IMR-90 (cell line): ENCODE measurements around the gene PRSS50. TPM values are rescaled to one million over a fixed set of nuclear protein-coding genes. Genes with fewer than 3 reads are reported as not detected.

ENCODE experiments used
- ATAC-seq: fragments of 200-7000 bp; cut with Tn5 transposase; 2 replicates; pipeline ENCODE4 v1.9.1; 2020; ENCODE audit warnings: low read depth, mild to moderate bottlenecking, moderate library complexity
- BruUV-seq: library from RNA; stranded (reverse); fragments of 400-500 nt; replicated peaks from 2 replicates; lab custom pipeline; 2021; lab: Mats Ljungman, UMichigan
- CTCF ChIA-PET: fragments of 300-600 bp; formaldehyde crosslinking; extraction: SDS; loops from one replicate; lab custom pipeline; 2021; ENCODE audit warnings: antibody characterized with exemption; lab: Yijun Ruan, JAX
- POLR2A ChIA-PET: fragments of 300-600 bp; sonication (Branson Sonifier 250); formaldehyde crosslinking; loops from one replicate; lab custom pipeline; 2022; ENCODE audit warnings: antibody characterized with exemption; ENCODE audit not compliant: unreplicated experiment; lab: Charles Lee
- DNase-seq: peaks from one replicate; pipeline ENCODE4 v3.0.0; 2013
- H2AFZ ChIP-seq: replicated peaks from 2 replicates; pipeline ENCODE3; 2013; ENCODE audit warnings: low read length, mild to moderate bottlenecking; ENCODE audit not compliant: poor library complexity
- H2AK5ac ChIP-seq: 2 replicates; pipeline ENCODE4 v1.6.1; 2013; ENCODE audit warnings: low read depth, low read length, inconsistent platforms
- H2AK9ac ChIP-seq: replicated peaks from 2 replicates; pipeline ENCODE3; 2013; ENCODE audit warnings: mild to moderate bottlenecking, low read depth, low read length, moderate library complexity; ENCODE audit not compliant: poor library complexity
- H2BK120ac ChIP-seq: 2 replicates; pipeline ENCODE4 v1.6.1; 2013; ENCODE audit warnings: low read depth, low read length, inconsistent platforms
- H2BK15ac ChIP-seq: 3 replicates; pipeline ENCODE4 v1.6.1; 2013; ENCODE audit warnings: low read depth, low read length, inconsistent platforms
- H2BK20ac ChIP-seq: 2 replicates; pipeline ENCODE4 v1.6.1; 2013; ENCODE audit warnings: low read depth, mild to moderate bottlenecking, inconsistent platforms, low read length, moderate library complexity
- H2BK5ac ChIP-seq: 2 replicates; pipeline ENCODE4 v1.6.1; 2013; ENCODE audit warnings: mild to moderate bottlenecking, low read depth, low read length, inconsistent platforms; ENCODE audit not compliant: poor library complexity, severe bottlenecking
- H3K14ac ChIP-seq: replicated peaks from 2 replicates; pipeline ENCODE4 v1.6.1; 2013; ENCODE audit warnings: low read depth, low read length, inconsistent platforms
- H3K18ac ChIP-seq: 2 replicates; pipeline ENCODE4 v1.6.1; 2013; ENCODE audit warnings: low read depth, low read length, control low read depth
- H3K23ac ChIP-seq: 2 replicates; pipeline ENCODE4 v1.6.1; 2013; ENCODE audit warnings: low read depth, low read length, inconsistent platforms
- H3K27ac ChIP-seq: 2 replicates; pipeline ENCODE4 v1.5.1; 2013; ENCODE audit warnings: mild to moderate bottlenecking, control low read depth, low read length; ENCODE audit not compliant: insufficient read depth
- H3K27me3 ChIP-seq: 2 replicates; pipeline ENCODE4 v1.6.1; 2013; ENCODE audit warnings: low read length; ENCODE audit not compliant: control insufficient read depth, insufficient read depth
- H3K36me3 ChIP-seq: 2 replicates; pipeline ENCODE4 v1.6.1; 2013; ENCODE audit warnings: low read length, mixed read lengths; ENCODE audit not compliant: control insufficient read depth, insufficient read depth
- H3K4ac ChIP-seq: 2 replicates; pipeline ENCODE4 v1.6.1; 2013; ENCODE audit warnings: low read depth, low read length, inconsistent platforms
- H3K4me1 ChIP-seq: 2 replicates; pipeline ENCODE4 v1.6.1; 2013; ENCODE audit warnings: low read length, mixed read lengths; ENCODE audit not compliant: control insufficient read depth, insufficient read depth
- H3K4me2 ChIP-seq: 2 replicates; pipeline ENCODE4 v1.6.1; 2013; ENCODE audit warnings: low read depth, mild to moderate bottlenecking, control low read depth, low read length, moderate library complexity
- H3K4me3 ChIP-seq: 2 replicates; pipeline ENCODE4 v1.5.1; 2013; ENCODE audit warnings: low read depth, mild to moderate bottlenecking, control low read depth, low read length, moderate library complexity; ENCODE audit not compliant: insufficient read depth
- H3K56ac ChIP-seq: 2 replicates; pipeline ENCODE4 v1.6.1; 2013; ENCODE audit warnings: low read length, inconsistent platforms; ENCODE audit not compliant: insufficient read depth; ENCODE audit errors: extremely low read depth
- H3K79me1 ChIP-seq, 2 experiments: 2 replicates each; pipeline ENCODE4 v1.6.1; 2013; ENCODE audit warnings: low read length in 2 of 2, inconsistent platforms in 1 of 2, low read depth in 1 of 2
- H3K9ac ChIP-seq: 2 replicates; pipeline ENCODE4 v1.6.1; 2013; ENCODE audit warnings: low read depth, low read length, control low read depth
- H3K9me1 ChIP-seq: 2 replicates; pipeline ENCODE4 v1.6.1; 2013; ENCODE audit warnings: low read length, inconsistent platforms; ENCODE audit not compliant: insufficient read depth
- H3K9me3 ChIP-seq: 2 replicates; pipeline ENCODE4 v1.6.1; 2013; ENCODE audit warnings: low read length; ENCODE audit not compliant: control insufficient read depth, insufficient read depth
- H4K20me1 ChIP-seq: 2 replicates; pipeline ENCODE4 v1.6.1; 2013; ENCODE audit warnings: low read length, inconsistent platforms; ENCODE audit not compliant: insufficient read depth
- H4K5ac ChIP-seq: 2 replicates; pipeline ENCODE4 v1.6.1; 2013; ENCODE audit warnings: mild to moderate bottlenecking, low read depth, low read length, control low read depth
- H4K8ac ChIP-seq, 2 experiments: 2 replicates each; pipeline ENCODE4 v1.6.1; 2013; ENCODE audit warnings: low read depth in 2 of 2, low read length in 2 of 2, control low read depth in 1 of 2, inconsistent platforms in 1 of 2
- H4K91ac ChIP-seq: 2 replicates; pipeline ENCODE4 v1.6.1; 2013; ENCODE audit warnings: low read depth, low read length, inconsistent platforms; ENCODE audit not compliant: insufficient read depth
- BHLHE40 ChIP-seq: fragments of 150-350 bp; IDR thresholded peaks from 2 replicates; pipeline ENCODE4 v1.6.1; 2016; ENCODE audit warnings: mild to moderate bottlenecking, low read depth, low read length
- CEBPB ChIP-seq: IDR thresholded peaks from 2 replicates; pipeline ENCODE4 v1.6.1; 2012; ENCODE audit warnings: low read depth, low read length, improper control_type of control experiment
- CHD1 ChIP-seq: IDR thresholded peaks from 2 replicates; pipeline ENCODE4 v1.6.1; 2012; ENCODE audit warnings: low read depth, low read length, improper control_type of control experiment
- CTCF ChIP-seq: conservative IDR thresholded peaks from 2 replicates; pipeline ENCODE4 v1.5.1; 2012; ENCODE audit warnings: mild to moderate bottlenecking, low read depth, low read length, improper control_type of control experiment
- FOS ChIP-seq: fragments of 150-350 bp; IDR thresholded peaks from 2 replicates; pipeline ENCODE4 v1.6.1; 2016; ENCODE audit warnings: low read depth, low read length
- MAFK ChIP-seq: IDR thresholded peaks from 2 replicates; pipeline ENCODE4 v1.6.1; 2012; ENCODE audit warnings: low read depth, low read length, improper control_type of control experiment
- MAZ ChIP-seq: IDR thresholded peaks from 2 replicates; pipeline ENCODE4 v1.6.1; 2012; ENCODE audit warnings: low read depth, mild to moderate bottlenecking, low read length, improper control_type of control experiment, moderate library complexity, borderline replicate concordance
- MXI1 ChIP-seq: IDR thresholded peaks from 2 replicates; pipeline ENCODE4 v1.6.1; 2012; ENCODE audit warnings: low read depth, mild to moderate bottlenecking, low read length, moderate library complexity, borderline replicate concordance
- NFE2L2 ChIP-seq: fragments of 150-350 bp; IDR thresholded peaks from 2 replicates; pipeline ENCODE4 v1.6.1; 2016; ENCODE audit warnings: low read depth, mild to moderate bottlenecking, low read length
- POLR2A ChIP-seq: IDR thresholded peaks from 2 replicates; pipeline ENCODE4 v1.6.1; 2012; ENCODE audit warnings: mild to moderate bottlenecking, low read depth, low read length
- RAD21 ChIP-seq: IDR thresholded peaks from 2 replicates; pipeline ENCODE4 v1.6.1; 2012; ENCODE audit warnings: low read length, improper control_type of control experiment
- RCOR1 ChIP-seq: IDR thresholded peaks from 2 replicates; pipeline ENCODE4 v1.6.1; 2012; ENCODE audit warnings: mild to moderate bottlenecking, low read length, improper control_type of control experiment; ENCODE audit not compliant: insufficient replicate concordance
- RFX5 ChIP-seq: IDR thresholded peaks from 2 replicates; pipeline ENCODE4 v1.8.0; 2012; ENCODE audit warnings: low read depth, mild to moderate bottlenecking, low read length, moderate library complexity
- SMC3 ChIP-seq: fragments of 150-350 bp; IDR thresholded peaks from 2 replicates; pipeline ENCODE4 v1.6.1; 2016; ENCODE audit warnings: low read depth, mild to moderate bottlenecking, antibody characterized with exemption, low read length, moderate library complexity
- whole genome bisulfite sequencing, 2 experiments: methylation state at CpG; one replicate each; pipeline versions ENCODE4 v1.1.5 to v1.1.7; 2013; ENCODE audit warnings: missing lambda C conversion rate in 2 of 2; ENCODE audit not compliant: insufficient read length in 1 of 2; ENCODE audit errors: extremely low coverage in 2 of 2; 5-methylcytosine and 5-hydroxymethylcytosine counted together
- dilution Hi-C: fragments of 300-500 bp; cut with HindIII; formaldehyde crosslinking; loops from one replicate; pipeline ENCODE4 v1.14.3; 2018; ENCODE audit warnings: low sequenced_read_pairs; ENCODE audit not compliant: unreplicated experiment
- in situ Hi-C: fragments of 300-500 bp; cut with MboI; formaldehyde crosslinking; loops from 3 replicates; pipeline ENCODE4 v1.14.3; 2019; ENCODE audit warnings: low sequenced_read_pairs, inconsistent platforms, mixed read lengths
- intact Hi-C: fragments of 100-400 bp; cut with micrococcal nuclease; formaldehyde crosslinking; loops from 2 replicates; pipeline ENCODE4 v1.10.0; 2022
- polyA plus RNA-seq, 3 experiments: library from polyadenylated mRNA; depleted of rRNA; stranded (reverse); fragments of >200 nt; gene quantifications; 2 replicates each; pipeline ENCODE4 v1.2.3, GENCODE V29; 2012; ENCODE audit warnings: low replicate concordance in 1 of 3
- total RNA-seq: library from RNA; depleted of rRNA; stranded (reverse); fragments of >200 nt; gene quantifications from 2 replicates; pipeline ENCODE4 v1.2.3, GENCODE V29; 2012
- TF ChIP-seq, protein P1 (sequence below): fragments of 150-350 bp; IDR thresholded peaks from 2 replicates; pipeline ENCODE4 v1.6.1; 2017; ENCODE audit warnings: mild to moderate bottlenecking, antibody characterized with exemption, low read length, low read depth

PRSS50 gene
- total and polyA plus RNA-seq, 2 of the 4 experiments (the other 2 are of a cell fraction), result not detected

DNA sequence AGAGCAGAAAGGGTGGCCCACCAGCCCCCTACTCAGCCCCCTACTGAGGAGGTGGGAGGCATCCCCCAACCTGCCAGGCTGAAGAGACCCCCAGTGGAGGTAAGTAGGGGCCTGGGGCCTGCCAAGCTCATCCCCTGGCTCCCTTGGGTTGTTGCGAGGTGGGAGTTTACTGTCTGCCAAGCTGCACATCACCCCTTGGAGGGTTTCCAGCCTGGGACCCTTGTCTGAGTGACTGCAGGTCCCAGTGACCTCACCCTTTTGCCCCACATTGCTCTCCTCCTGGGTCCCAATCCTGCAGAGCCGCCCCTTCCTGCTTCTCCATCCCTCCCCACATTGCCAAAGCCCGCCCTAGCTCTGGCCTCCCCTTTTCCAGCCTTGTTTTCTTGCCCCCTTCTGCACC lies 23.1 kb downstream of the PRSS50 start:
- intact Hi-C loops, result loop anchor here (2.0 kb wide), 1 partner anchor 206 kb away; no protein-coding TSS in a partner anchor

More for the DNA sequence above, 23.1 kb downstream of the PRSS50 start:
- H3K27ac ChIP-seq, result no peak overlapping the region
- no peak overlapping the region for H3K4me2 ChIP-seq
- H3K27me3 ChIP-seq, result peaks cover 9% of the 10 kb centered on the region
- dilution Hi-C loops, result no loop called here
- BruUV-seq, result no TSS peak
- H2BK20ac ChIP-seq, result no peak overlapping the region
- CTCF ChIA-PET, result interaction anchor here (1.0 kb wide), 1 partner anchor 205 kb away, joined by 3 read pairs; no protein-coding TSS in a partner anchor
- in situ Hi-C loops, result no loop called here
- no peak overlapping the region for H3K4ac ChIP-seq
- no peak overlapping the region for H3K23ac ChIP-seq
- H3K4me1 ChIP-seq, result peaks cover 20% of the 10 kb centered on the region
- H2BK15ac ChIP-seq, result no peak overlapping the region
- no peaks in the 10 kb centered on the region for H3K9me3 ChIP-seq
- POLR2A ChIA-PET, result no interaction called here
- peaks cover 14% of the 10 kb centered on the region; the same call in 1 of the 2 replicates for H3K9me1 ChIP-seq
- DNase-seq, result no peak
- H2BK120ac ChIP-seq, result no peak overlapping the region
- H3K79me1 ChIP-seq, result no peaks in the 10 kb centered on the region; a peak in 1 of 4 replicates
- H3K9ac ChIP-seq, result no peak overlapping the region
- TF ChIP-seq CHD1 (no peak), POLR2A (no peak), CTCF (no peak), CEBPB (no peak), RAD21 (no peak), RFX5 (no peak), MXI1 (no peak), SMC3 (no peak), MAZ (no peak), FOS (no peak), BHLHE40 (no peak), RCOR1 (no peak), MAFK (no peak), NFE2L2 (no peak)
- TF ChIP-seq, protein P1, sequence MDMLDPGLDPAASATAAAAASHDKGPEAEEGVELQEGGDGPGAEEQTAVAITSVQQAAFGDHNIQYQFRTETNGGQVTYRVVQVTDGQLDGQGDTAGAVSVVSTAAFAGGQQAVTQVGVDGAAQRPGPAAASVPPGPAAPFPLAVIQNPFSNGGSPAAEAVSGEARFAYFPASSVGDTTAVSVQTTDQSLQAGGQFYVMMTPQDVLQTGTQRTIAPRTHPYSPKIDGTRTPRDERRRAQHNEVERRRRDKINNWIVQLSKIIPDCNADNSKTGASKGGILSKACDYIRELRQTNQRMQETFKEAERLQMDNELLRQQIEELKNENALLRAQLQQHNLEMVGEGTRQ, result no peak
- H3K18ac ChIP-seq, result no peak overlapping the region
- no peak overlapping the region for H3K56ac ChIP-seq
- H2AK5ac ChIP-seq, result no peak overlapping the region
- H3K14ac ChIP-seq, result no peak overlapping the region
- H4K8ac ChIP-seq, result no peak overlapping the region
- H4K20me1 ChIP-seq, result peaks cover 5% of the 10 kb centered on the region; the same call in 1 of the 2 replicates
- no peaks in the 10 kb centered on the region for H3K36me3 ChIP-seq
- no peak overlapping the region for H4K91ac ChIP-seq
- no peak overlapping the region for H2AFZ ChIP-seq
- no peak overlapping the region for H2BK5ac ChIP-seq
- no peak overlapping the region for H4K5ac ChIP-seq
- H2AK9ac ChIP-seq, result no peak overlapping the region
- ATAC-seq, result no peak
- no CpG with 5 or more reads among the region's 3 CpGs for WGBS, 2 experiments
- no peak overlapping the region for H3K4me3 ChIP-seq
